Cardiac fibroblast (primary cell): Measurements from ENCODE around the gene CDH16.
"Not testable (repeated sequence)": the region's sequence is repeated elsewhere in the genome, so short reads cannot be mapped to it uniquely, and the experiment has no call there.

Experiments used
- DNase-seq, 2 donors: peaks; one replicate each; pipeline versions ENCODE4 v3.0.0 to v3.0.0-alpha.2; 2010; ENCODE audit warnings: low read depth in 2 of 2
- H3K4me3 ChIP-seq, 2 donors: replicated peaks in 1 of 2; 1 replicate in 1 of 2; 2 replicates in 1 of 2; pipeline ENCODE4 v1.5.1; 2011; ENCODE audit warnings: low read depth in 2 of 2, low read length in 2 of 2, mild to moderate bottlenecking in 2 of 2, moderate library complexity in 1 of 2
- CTCF ChIP-seq: IDR thresholded peaks from one replicate; pipeline ENCODE4 v1.5.1; 2011; ENCODE audit warnings: low read depth, mild to moderate bottlenecking, low read length, inconsistent platforms

Gene CDH16

DNA sequence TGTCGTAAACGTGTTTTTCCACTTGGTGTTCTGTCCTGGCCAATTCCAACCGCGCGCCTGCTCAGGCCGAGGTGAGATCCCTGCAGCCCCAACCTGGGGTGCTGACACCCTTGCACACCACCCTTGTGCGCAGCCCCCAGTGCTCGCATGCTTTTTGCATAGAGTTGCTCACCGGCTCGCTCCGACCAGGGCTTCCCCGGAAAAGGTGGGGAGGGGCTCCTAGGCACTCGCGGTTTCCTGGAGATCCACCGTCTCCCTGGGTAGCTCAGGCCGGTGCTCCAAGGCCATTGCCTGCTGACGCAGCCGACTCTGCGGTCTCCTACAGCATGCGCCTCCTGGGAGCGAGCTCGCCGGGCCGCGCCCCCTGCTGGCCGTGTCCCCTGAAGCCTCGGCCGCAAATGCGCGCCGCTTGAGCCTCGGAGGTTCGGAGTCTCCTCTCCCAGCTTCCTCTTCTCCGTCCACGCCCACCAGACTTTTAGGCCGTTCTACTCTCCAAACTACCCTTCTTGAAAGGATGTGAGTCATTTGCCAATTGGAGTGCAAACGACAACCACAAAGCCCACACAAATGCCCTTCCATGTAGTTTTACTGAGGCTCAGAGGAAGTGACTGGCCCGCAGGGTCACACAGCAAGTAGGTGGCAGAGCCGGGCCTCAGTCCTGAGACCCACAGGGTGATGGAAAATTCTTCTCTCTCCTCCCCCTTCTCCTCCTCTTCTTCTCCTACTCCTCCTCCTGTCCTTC lies 45.6 kb downstream of the CDH16 start:
- TF ChIP-seq CTCF = peak; percentile 87
- peak; percentile 97 to 100 for DNase-seq
- peak overlapping the region; percentile 23 to 40 for H3K4me3 ChIP-seq

DNA sequence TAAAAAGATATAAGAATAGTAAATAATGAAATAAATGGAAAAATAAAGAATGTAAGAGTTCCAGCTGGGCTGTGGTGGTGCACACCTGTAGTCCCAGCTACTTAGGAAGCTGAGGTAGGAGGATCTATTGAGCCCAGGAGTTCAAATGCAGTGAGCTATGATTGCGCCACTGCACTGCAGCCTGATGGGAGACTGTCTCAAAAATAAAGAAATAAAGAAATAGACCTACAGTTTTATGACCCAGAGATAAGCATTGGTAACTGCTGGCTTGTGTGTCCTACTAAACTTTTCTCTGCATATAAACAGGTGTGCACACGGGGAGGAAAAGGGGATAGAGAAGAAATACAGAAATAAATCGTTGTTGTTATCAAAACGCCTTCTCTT lies 46.1 kb downstream of the CDH16 start:
- TF ChIP-seq CTCF = no peak
- H3K4me3 ChIP-seq = peak overlapping the region; percentile 23 to 40
- DNase-seq = peak in 1 of 2 donors; percentile 13

- no peak overlapping the region for H3K4me3 ChIP-seq
- no peak for TF ChIP-seq CTCF
- no peak for DNase-seq
These were observed 46.8 kb downstream of the CDH16 start for GRCh38 chr16:66871840-66872239.

GRCh38 chr16:66871363-66871762 lies 47.3 kb downstream of the CDH16 start:
- DNase-seq, H3K4me3 ChIP-seq: not testable (repeated sequence)

DNA sequence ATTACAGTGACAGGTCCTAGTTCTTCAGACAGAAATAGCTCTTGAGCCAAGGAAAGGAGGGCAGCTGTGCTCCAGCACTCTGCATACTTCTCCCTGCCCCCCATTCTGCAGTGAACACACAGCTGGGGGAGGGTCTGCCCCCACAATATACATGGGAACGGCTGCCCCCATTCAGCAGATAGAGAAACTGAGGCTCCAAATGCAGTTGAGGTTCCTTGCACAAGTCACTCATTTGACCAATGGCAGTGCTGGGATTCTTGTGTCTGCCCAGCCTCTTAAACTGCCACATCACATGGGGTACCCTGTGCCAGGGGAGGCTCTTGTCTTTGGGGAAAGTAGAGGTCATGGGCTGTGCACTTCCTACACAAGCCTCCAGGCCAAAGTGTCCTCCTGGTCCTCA lies 49.3 kb downstream of the CDH16 start:
- DNase-seq = no peak
- no peak for TF ChIP-seq CTCF
- H3K4me3 ChIP-seq = no peak overlapping the region

DNA sequence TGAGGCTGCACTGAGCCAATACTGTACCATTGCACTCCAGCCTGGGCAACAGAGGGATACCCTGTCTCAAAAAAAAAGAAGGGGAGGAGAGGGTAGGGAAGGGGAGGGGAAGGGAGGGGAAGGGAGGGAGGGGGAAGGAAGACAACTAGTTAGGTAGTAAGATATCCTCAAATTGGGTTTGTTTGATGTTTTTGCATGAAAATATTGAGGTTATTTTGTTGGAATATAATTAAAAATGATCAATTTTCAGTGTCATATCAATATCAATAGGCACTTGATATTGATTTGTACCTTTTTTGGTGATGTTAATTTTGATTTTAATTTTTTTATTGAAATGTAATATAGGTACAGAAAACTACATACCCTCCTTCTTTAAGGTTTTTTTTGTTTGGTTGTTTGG lies 55.0 kb downstream of the CDH16 start:
- DNase-seq = no peak
- H3K4me3 ChIP-seq = no peak overlapping the region
- TF ChIP-seq CTCF = no peak

GRCh38 chr16:66862023-66862520 lies 56.6 kb downstream of the CDH16 start:
- TF ChIP-seq CTCF = no peak
- no peak overlapping the region for H3K4me3 ChIP-seq
- DNase-seq = no peak
